PFSK-1 (cell line): ENCODE results near the gene PIWIL4.

Experiments
- POLR2AphosphoS5 ChIP-seq: IDR thresholded peaks from 2 replicates; pipeline ENCODE4 v1.6.1; 2012; ENCODE audit warnings: low read depth, mild to moderate bottlenecking, control low read depth, low read length, moderate library complexity
- SIN3A ChIP-seq: IDR thresholded peaks from 2 replicates; pipeline ENCODE4 v1.6.1; 2012; ENCODE audit warnings: mild to moderate bottlenecking, low read length, moderate library complexity, borderline replicate concordance; ENCODE audit not compliant: insufficient read depth
- TAF1 ChIP-seq: IDR thresholded peaks from 2 replicates; pipeline ENCODE4 v1.6.1; 2012; ENCODE audit warnings: low read length, control low read depth, borderline replicate concordance; ENCODE audit not compliant: insufficient read depth

DNA sequence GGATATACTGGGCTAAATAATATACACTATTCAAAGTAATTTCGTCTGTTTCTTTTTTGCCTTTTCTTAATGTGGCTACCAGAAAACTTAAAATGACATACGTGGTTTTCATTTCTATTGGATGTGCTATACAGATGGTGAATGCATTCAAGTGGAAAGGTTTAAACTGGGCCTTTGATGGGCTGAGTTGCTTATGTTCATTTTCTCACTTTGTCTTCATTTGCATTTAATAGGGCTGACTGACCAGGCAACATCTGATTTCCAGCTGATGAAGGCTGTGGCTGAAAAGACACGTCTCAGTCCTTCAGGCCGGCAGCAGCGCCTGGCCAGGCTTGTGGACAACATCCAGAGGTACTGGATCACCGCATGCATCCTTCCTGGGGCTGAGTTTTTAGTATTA, 27.9 kb downstream of the PIWIL4 start:
- TF ChIP-seq POLR2AphosphoS5 (no peak), SIN3A (no peak), TAF1 (no peak)
